Measurements from ENCODE around the gene PTPRD. TPM values are rescaled to one million over a fixed set of nuclear protein-coding genes. Genes with fewer than 3 reads are reported as not detected.

Gene PTPRD
- total RNA-seq, 1 experiment from 2014 or later, result 1.8 TPM

DNA sequence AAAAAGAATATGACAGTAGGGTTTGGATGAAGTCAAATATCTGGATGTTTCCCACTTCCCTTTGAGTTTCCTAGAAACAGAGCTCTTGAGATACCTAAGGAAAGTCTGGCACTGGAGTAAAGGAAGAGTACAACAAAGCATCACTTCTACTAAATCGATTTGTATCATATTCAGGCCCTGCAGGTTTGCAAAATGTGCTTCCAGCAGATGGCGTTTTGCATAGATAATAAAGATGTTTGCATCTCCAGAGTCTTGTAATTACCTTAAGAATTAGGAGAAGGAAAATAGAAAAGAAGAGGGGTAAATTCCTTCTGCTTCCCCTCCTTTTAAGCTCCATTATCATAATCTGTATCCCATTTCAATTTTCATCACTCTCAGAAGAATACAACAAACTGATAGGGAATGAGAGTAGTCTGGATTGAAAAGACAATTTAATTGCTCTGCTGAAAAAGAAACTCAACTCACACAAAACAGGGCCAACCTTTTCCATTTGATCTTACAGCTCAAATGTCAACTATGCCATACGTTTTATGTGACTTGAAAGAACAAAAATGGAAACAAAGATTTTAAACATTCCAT is 380.4 kb downstream of the PTPRD start:
- Mint-ChIP-seq H3K27me3 (ENCODE audit: unreplicated experiment) (no peaks in the 10 kb centered on the region), H3K9me3 (ENCODE audit: low read depth, unreplicated experiment) (no peaks in the 10 kb centered on the region), H3K4me1 (ENCODE audit: low read depth, unreplicated experiment) (no peaks in the 10 kb centered on the region), H3K27ac (ENCODE audit: unreplicated experiment) (no peak overlapping the region), H3K36me3 (ENCODE audit: insufficient read depth, unreplicated experiment) (no peaks in the 10 kb centered on the region), H3K4me3 (ENCODE audit: low read depth, unreplicated experiment) (no peak overlapping the region)
- TF ChIP-seq, protein P1, sequence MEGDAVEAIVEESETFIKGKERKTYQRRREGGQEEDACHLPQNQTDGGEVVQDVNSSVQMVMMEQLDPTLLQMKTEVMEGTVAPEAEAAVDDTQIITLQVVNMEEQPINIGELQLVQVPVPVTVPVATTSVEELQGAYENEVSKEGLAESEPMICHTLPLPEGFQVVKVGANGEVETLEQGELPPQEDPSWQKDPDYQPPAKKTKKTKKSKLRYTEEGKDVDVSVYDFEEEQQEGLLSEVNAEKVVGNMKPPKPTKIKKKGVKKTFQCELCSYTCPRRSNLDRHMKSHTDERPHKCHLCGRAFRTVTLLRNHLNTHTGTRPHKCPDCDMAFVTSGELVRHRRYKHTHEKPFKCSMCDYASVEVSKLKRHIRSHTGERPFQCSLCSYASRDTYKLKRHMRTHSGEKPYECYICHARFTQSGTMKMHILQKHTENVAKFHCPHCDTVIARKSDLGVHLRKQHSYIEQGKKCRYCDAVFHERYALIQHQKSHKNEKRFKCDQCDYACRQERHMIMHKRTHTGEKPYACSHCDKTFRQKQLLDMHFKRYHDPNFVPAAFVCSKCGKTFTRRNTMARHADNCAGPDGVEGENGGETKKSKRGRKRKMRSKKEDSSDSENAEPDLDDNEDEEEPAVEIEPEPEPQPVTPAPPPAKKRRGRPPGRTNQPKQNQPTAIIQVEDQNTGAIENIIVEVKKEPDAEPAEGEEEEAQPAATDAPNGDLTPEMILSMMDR (IDR thresholded peaks at IDR 0.05; ENCODE audit: unreplicated experiment), result no peak
- CTCF ChIA-PET, result no interaction called here
- intact Hi-C loops (cut with micrococcal nuclease; ENCODE audit: unreplicated experiment), result no loop called here
- DNase-seq, result no peak
- BruUV-seq (replicated peaks), result no TSS peak

DNA sequence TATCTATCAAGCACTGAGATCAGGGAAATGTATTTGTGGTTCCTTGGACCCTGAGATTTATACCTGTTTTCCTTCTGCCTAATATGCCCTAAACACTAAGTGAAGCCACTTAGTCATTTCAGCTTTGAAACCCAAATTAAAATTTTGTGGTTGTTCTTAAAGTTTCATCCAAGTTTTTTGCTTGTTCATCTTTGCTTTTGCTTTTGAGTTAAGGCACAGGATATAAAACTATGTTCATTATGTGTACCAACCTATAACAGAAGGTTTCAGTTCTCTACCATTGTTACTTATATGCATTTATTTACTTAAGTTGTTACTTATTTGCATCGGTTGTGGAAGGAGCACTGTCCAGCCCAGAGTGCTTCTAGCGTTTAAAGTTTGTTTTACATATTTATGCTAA is 382.3 kb downstream of the PTPRD start:
- Mint-ChIP-seq H3K9me3 (ENCODE audit: low read depth, unreplicated experiment) (no peaks in the 10 kb centered on the region), H3K4me3 (ENCODE audit: low read depth, unreplicated experiment) (no peak overlapping the region), H3K4me1 (ENCODE audit: low read depth, unreplicated experiment) (no peaks in the 10 kb centered on the region), H3K36me3 (ENCODE audit: insufficient read depth, unreplicated experiment) (no peaks in the 10 kb centered on the region), H3K27me3 (ENCODE audit: unreplicated experiment) (no peaks in the 10 kb centered on the region), H3K27ac (ENCODE audit: unreplicated experiment) (no peak overlapping the region)
- TF ChIP-seq, protein P1 (IDR thresholded peaks at IDR 0.05; ENCODE audit: unreplicated experiment), result no peak
- CTCF ChIA-PET, result no interaction called here
- intact Hi-C loops (cut with micrococcal nuclease; ENCODE audit: unreplicated experiment), result no loop called here
- no TSS peak for BruUV-seq (replicated peaks)
- no peak for DNase-seq

- CTCF ChIA-PET, result no interaction called here
- no peaks in the 10 kb centered on the region for H3K9me3 Mint-ChIP-seq (ENCODE audit: low read depth, unreplicated experiment)
- no peaks in the 10 kb centered on the region for H3K36me3 Mint-ChIP-seq (ENCODE audit: insufficient read depth, unreplicated experiment)
- no peak for DNase-seq
- TF ChIP-seq, protein P1 (IDR thresholded peaks at IDR 0.05; ENCODE audit: unreplicated experiment), result no peak
- intact Hi-C loops (cut with micrococcal nuclease; ENCODE audit: unreplicated experiment), result no loop called here
- H3K4me1 Mint-ChIP-seq (ENCODE audit: low read depth, unreplicated experiment), result no peaks in the 10 kb centered on the region
- H3K4me3 Mint-ChIP-seq (ENCODE audit: low read depth, unreplicated experiment), result no peak overlapping the region
- no TSS peak for BruUV-seq (replicated peaks)
- H3K27me3 Mint-ChIP-seq (ENCODE audit: unreplicated experiment), result no peaks in the 10 kb centered on the region
- no peak overlapping the region for H3K27ac Mint-ChIP-seq (ENCODE audit: unreplicated experiment)
These were observed 384.7 kb downstream of the PTPRD start for GRCh38 chr9:10228082-10228481.

- Mint-ChIP-seq H3K27ac (ENCODE audit: unreplicated experiment) (no peak overlapping the region), H3K4me1 (ENCODE audit: low read depth, unreplicated experiment) (no peaks in the 10 kb centered on the region), H3K4me3 (ENCODE audit: low read depth, unreplicated experiment) (no peak overlapping the region), H3K9me3 (ENCODE audit: low read depth, unreplicated experiment) (no peaks in the 10 kb centered on the region), H3K27me3 (ENCODE audit: unreplicated experiment) (no peaks in the 10 kb centered on the region), H3K36me3 (ENCODE audit: insufficient read depth, unreplicated experiment) (no peaks in the 10 kb centered on the region)
- DNase-seq, result no peak
- TF ChIP-seq, protein P1 (IDR thresholded peaks at IDR 0.05; ENCODE audit: unreplicated experiment), result no peak
- intact Hi-C loops (cut with micrococcal nuclease; ENCODE audit: unreplicated experiment), result no loop called here
- no TSS peak for BruUV-seq (replicated peaks)
- CTCF ChIA-PET, result no interaction called here
These were observed 385.8 kb downstream of the PTPRD start for GRCh38 chr9:10226996-10227395.

Measured in Calu3 (cell line).